VCaP (cell line): ENCODE data around the gene PEAR1.

Experiments
- H3K27ac ChIP-seq: fragments of 450-650 bp; 2 replicates; pipeline ENCODE4 v1.5.1; 2017
- TF ChIP-seq, protein P1 (sequence below): fragments of 450-650 bp; conservative IDR thresholded peaks from 2 replicates; pipeline ENCODE4 v1.5.1; 2017; ENCODE audit warnings: mild to moderate bottlenecking, moderate library complexity

PEAR1 gene

DNA sequence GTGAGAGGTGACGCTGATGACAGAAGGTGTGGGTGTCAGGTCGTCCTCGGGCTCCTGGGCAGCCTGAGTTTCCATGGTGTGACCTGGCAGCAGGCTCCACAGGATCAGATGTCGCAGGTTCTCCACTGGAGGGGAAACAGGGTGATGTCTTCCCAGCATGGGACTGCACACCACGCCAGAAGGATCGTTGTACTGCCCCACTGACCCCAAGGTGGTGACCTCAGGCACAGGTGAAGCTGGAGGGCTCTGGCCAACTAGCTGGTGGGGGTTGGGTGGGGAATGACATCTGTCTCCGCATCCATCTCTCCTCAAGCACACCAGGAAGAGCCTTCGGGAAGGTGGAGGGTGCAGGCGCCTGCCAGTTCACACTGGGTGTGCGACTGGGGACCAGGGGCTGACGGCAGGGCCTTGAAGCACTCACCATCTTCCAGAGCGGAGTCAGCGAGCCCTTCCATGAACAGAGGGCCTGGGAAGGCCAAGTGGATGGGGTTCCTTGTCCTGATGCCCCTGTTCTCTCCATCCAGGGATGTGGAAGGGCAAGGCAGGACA, 46.3 kb downstream of the PEAR1 start:
- no peak overlapping the region for H3K27ac ChIP-seq
- TF ChIP-seq, protein P1, sequence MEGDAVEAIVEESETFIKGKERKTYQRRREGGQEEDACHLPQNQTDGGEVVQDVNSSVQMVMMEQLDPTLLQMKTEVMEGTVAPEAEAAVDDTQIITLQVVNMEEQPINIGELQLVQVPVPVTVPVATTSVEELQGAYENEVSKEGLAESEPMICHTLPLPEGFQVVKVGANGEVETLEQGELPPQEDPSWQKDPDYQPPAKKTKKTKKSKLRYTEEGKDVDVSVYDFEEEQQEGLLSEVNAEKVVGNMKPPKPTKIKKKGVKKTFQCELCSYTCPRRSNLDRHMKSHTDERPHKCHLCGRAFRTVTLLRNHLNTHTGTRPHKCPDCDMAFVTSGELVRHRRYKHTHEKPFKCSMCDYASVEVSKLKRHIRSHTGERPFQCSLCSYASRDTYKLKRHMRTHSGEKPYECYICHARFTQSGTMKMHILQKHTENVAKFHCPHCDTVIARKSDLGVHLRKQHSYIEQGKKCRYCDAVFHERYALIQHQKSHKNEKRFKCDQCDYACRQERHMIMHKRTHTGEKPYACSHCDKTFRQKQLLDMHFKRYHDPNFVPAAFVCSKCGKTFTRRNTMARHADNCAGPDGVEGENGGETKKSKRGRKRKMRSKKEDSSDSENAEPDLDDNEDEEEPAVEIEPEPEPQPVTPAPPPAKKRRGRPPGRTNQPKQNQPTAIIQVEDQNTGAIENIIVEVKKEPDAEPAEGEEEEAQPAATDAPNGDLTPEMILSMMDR = no peak

DNA sequence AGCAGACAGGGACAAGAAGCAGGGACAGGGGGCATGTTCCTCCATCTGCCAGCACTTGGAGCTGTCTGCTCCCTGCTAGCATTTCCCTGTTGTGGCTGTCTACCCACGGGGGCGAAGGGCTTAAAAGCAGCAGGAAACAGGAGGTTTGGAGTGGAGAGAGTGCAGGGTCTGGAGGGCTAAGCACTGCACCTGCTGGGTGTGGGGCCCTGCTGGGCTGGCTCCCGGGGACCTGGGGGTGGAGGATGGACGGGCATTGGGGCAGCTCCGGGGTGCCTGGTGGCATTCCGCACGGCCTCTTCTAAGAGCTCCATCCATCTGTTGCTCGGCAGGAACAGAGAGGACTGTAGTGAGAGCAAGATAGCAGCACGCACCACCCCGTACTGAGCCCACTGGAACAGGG, 48.2 kb downstream of the PEAR1 start:
- no peak overlapping the region for H3K27ac ChIP-seq
- TF ChIP-seq, protein P1 = no peak

DNA sequence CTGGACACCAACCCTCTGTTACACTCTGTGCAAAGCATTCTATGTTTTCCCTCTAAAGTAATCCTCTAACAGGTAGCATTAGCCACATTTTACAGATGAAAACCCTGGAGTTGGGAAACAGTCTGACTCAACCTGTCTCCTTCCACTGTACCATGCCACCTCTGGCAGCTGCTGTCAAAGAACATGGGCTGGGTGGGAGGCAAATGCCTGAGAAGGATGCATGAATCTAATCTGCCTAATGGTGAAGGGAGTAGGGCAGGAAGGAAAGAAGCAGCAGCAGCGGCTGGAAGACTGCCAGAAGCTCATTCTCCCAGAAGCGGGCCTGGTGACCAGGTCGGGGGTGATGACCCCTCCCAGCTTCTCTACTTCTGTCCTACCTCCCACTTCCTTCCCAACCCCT, 48.7 kb downstream of the PEAR1 start:
- TF ChIP-seq, protein P1 = no peak
- no peak overlapping the region for H3K27ac ChIP-seq

DNA sequence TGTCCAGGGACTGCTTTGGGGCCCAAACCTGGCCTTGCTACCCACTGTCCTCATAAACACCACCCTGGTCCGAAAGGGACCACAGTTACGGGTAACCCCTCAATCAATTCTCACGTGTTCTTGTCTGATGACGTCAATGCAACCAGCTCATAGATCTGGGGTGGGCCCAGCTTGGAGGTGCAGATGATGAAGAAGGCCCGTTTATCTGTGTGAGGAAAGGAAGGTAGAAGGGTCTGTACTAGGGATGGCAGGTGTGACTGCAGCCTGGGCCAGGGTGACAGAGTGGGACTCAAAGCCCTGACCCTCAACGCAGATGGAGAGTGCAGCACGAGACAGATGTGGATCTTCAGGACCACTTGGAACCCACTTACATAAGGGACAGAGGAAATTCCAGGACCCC, 49.1 kb downstream of the PEAR1 start:
- TF ChIP-seq, protein P1 = no peak
- H3K27ac ChIP-seq = no peak overlapping the region

DNA sequence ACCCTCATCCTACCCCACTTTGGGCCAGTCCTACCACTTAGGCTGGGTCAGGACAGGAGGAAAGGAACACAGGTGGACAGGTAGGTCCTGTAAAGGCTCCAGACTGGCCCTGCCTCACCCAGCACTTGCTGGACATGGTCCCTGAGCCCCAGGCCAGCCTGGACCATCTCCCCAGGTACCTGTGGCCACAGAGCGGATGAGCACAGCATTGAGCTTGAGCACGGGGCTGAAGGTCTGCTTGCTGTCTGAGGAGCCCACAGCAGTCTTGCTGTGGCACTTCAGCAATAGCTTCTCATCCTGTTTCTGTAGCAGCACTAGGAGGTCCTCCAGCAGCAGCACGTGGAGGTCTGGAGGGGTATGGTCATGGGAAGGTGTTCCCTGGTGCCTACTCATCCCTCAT, 50.2 kb downstream of the PEAR1 start:
- H3K27ac ChIP-seq = no peak overlapping the region
- TF ChIP-seq, protein P1 = no peak

DNA sequence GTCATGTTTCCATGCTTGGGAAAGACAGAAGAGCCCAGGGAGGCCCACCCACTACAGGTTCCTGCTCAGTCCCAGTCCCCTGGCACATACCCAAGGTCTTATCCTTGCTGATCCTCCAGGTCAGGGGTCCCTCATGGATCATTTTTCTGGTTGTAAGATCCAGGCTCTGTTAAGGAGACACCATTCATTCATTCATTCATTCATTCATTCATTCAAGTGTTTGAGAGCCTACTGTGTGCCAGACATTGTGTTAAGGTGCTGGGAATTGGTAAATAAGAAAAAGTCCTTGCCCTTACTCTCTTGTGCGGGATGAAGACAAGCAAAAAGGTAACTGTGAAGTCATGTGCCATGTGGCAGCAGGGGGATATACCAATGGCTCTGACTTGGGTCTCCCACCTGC, 50.8 kb downstream of the PEAR1 start:
- TF ChIP-seq, protein P1 = no peak
- no peak overlapping the region for H3K27ac ChIP-seq

DNA sequence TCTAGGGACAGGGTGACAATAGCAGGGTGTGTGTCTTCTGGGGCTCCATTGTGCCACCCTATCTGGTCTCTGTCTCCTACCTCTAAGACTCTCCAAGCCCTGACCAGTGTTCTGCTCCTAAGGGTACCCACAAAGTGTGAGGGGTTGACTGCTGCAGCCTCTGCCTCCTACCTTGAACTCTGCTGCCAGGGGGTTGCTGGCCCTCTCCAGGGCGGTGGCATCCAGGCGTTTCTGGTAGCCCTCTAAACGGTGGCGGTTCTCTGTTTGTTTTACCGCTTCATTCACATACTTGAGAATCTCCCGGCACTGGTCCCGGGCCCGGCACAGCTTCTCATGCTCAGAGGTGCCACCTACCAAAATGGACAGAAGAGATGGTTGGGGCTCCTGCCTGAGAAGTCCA, 51.3 kb downstream of the PEAR1 start:
- TF ChIP-seq, protein P1 = no peak
- H3K27ac ChIP-seq = no peak overlapping the region
